ENCODE measurements around the gene KCNQ1.

KCNQ1 gene

DNA sequence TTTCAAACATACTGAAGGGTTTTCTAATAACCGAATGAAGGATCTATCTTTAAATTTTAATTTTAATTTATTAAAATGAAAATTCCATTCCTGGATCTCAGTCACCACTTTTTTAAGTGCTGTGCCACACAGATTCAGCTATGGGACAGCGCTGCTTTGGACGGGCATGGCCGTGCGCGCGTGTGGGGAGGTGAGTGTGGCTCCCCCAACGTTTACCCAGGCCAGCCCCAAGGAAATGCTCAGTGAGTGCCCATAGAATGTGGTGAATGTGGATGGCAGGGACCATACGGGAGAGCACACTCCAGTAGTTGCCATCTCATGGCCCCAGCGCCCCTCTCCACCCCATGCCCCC is 343.0 kb downstream of the KCNQ1 start:
- H3K4me2 ChIP-seq (ENCODE audit: low read depth, low read length, poor library complexity, severe bottlenecking): no peak overlapping the region
- no peaks in the 10 kb centered on the region; the same call in 1 of the 2 replicates for H3K36me3 ChIP-seq (ENCODE audit: insufficient read depth, low read length)
- peaks cover 18% of the 10 kb centered on the region for H3K9me3 ChIP-seq (ENCODE audit: insufficient read depth, low read depth, low read length)
- no peaks in the 10 kb centered on the region for H4K20me1 ChIP-seq (ENCODE audit: insufficient read depth, low read length, poor library complexity, severe bottlenecking)
- H3K9ac ChIP-seq (ENCODE audit: low read depth, low read length, poor library complexity, severe bottlenecking): no peak overlapping the region
- no peaks in the 10 kb centered on the region for H3K27me3 ChIP-seq (ENCODE audit: insufficient read depth, low read length, poor library complexity, severe bottlenecking)
- H2AFZ ChIP-seq (ENCODE audit: low read length): no peak overlapping the region
- no peak overlapping the region for H3K4me3 ChIP-seq (ENCODE audit: low read length, poor library complexity, severe bottlenecking)
- H3K79me2 ChIP-seq (ENCODE audit: insufficient read depth, low read length): peaks cover 45% of the 10 kb centered on the region
- H3K4me1 ChIP-seq (ENCODE audit: insufficient read depth, low read length, poor library complexity, severe bottlenecking): peaks cover 17% of the 10 kb centered on the region
- no peaks in the 10 kb centered on the region for H3K9me2 ChIP-seq (replicated peaks; ENCODE audit: low read depth, low read length)
- TF ChIP-seq EZH2phosphoT487 (IDR thresholded peaks at IDR 0.05; ENCODE audit: borderline replicate concordance): no peak
- TF ChIP-seq, protein P1, sequence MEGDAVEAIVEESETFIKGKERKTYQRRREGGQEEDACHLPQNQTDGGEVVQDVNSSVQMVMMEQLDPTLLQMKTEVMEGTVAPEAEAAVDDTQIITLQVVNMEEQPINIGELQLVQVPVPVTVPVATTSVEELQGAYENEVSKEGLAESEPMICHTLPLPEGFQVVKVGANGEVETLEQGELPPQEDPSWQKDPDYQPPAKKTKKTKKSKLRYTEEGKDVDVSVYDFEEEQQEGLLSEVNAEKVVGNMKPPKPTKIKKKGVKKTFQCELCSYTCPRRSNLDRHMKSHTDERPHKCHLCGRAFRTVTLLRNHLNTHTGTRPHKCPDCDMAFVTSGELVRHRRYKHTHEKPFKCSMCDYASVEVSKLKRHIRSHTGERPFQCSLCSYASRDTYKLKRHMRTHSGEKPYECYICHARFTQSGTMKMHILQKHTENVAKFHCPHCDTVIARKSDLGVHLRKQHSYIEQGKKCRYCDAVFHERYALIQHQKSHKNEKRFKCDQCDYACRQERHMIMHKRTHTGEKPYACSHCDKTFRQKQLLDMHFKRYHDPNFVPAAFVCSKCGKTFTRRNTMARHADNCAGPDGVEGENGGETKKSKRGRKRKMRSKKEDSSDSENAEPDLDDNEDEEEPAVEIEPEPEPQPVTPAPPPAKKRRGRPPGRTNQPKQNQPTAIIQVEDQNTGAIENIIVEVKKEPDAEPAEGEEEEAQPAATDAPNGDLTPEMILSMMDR (conservative IDR thresholded peaks at IDR 0.05; ENCODE audit: low read length): no peak
- no peaks in the 10 kb centered on the region for H3F3A ChIP-seq (ENCODE audit: low read depth)

DNA sequence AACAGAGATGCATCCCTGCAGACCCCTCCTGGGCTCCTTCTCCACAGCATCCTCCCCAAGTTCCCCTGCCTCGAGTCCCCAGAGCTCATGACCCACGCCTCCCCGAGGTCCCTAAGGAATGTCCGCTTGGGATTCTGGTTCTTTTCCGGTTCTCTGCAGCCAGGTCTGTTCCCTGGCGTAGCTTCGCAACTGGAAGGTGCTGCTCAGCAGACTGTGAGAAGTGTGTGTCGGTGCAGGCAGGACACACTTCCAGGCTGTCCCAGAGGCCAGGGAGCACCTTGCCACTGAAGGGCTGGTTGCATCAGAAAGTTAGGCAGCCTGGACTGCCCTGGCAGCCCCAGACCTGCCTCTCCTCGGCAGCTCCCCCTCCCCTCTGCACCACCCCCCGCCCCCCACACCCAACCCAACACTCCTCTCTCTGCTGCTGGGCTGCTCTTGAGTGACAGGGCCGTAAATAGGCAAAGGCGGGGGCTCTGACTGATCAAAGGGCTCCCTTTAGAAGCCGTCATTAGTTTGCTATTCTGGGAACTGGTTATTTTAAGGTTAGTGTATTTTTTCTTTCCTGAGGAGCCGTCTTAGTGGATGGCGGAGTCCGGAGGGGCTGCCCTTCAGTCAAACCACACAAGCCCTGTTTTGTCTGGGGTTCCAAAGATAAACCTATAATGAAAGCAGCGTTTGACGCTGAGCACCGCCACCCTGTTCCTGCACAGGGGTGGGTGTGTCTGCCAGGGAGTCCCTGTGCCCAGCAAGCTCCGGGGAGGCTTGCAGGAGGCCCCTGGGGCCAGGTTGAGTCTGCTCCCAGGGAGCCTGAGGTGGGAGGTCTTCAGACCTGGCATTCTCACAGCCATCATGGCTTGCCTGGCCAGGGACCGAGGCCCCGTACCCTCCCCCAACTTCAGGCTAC is 343.6 kb downstream of the KCNQ1 start:
- Histone ChIP-seq H3K4me3 (ENCODE audit: low read length, poor library complexity, severe bottlenecking) (no peak overlapping the region), H3F3A (ENCODE audit: low read depth) (no peaks in the 10 kb centered on the region), H3K4me2 (ENCODE audit: low read depth, low read length, poor library complexity, severe bottlenecking) (no peak overlapping the region), H3K36me3 (ENCODE audit: insufficient read depth, low read length) (no peaks in the 10 kb centered on the region; the same call in 1 of the 2 replicates), H3K79me2 (ENCODE audit: insufficient read depth, low read length) (peaks cover 43% of the 10 kb centered on the region; the same call in 1 of the 2 replicates), H3K9me2 (replicated peaks; ENCODE audit: low read depth, low read length) (no peaks in the 10 kb centered on the region), H4K20me1 (ENCODE audit: insufficient read depth, low read length, poor library complexity, severe bottlenecking) (no peaks in the 10 kb centered on the region), H3K9ac (ENCODE audit: low read depth, low read length, poor library complexity, severe bottlenecking) (no peak overlapping the region), H3K4me1 (ENCODE audit: insufficient read depth, low read length, poor library complexity, severe bottlenecking) (peaks cover 11% of the 10 kb centered on the region), H3K9me3 (ENCODE audit: insufficient read depth, low read depth, low read length) (peaks cover 18% of the 10 kb centered on the region), H3K27me3 (ENCODE audit: insufficient read depth, low read length, poor library complexity, severe bottlenecking) (no peaks in the 10 kb centered on the region), H2AFZ (ENCODE audit: low read length) (no peak overlapping the region)
- TF ChIP-seq, protein P1 (conservative IDR thresholded peaks at IDR 0.05; ENCODE audit: low read length): no peak
- TF ChIP-seq EZH2phosphoT487 (IDR thresholded peaks at IDR 0.05; ENCODE audit: borderline replicate concordance): no peak

DNA sequence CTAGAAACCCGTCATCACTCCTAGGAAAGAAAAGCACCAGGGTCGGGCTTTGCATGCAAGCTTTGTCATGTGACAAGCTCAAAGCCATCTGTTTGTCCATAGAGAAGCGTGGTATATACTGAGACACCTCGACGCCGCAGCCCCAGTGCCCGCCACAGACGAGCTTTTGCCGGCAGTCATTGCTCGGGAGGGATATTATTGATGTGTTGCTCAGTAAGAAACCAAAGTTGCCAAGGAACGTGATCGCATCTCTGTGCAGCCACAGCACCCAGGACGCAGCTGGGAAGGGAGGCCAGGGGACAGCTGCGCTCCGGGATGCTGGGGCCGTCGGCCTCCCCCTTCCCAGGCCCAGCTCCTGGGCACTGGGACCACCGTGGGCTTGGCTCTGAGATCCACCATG is 344.5 kb downstream of the KCNQ1 start:
- Histone ChIP-seq H3K4me2 (ENCODE audit: low read depth, low read length, poor library complexity, severe bottlenecking) (no peak overlapping the region), H3K9me2 (replicated peaks; ENCODE audit: low read depth, low read length) (no peaks in the 10 kb centered on the region), H2AFZ (ENCODE audit: low read length) (no peak overlapping the region), H3K4me1 (ENCODE audit: insufficient read depth, low read length, poor library complexity, severe bottlenecking) (peaks cover 9% of the 10 kb centered on the region), H4K20me1 (ENCODE audit: insufficient read depth, low read length, poor library complexity, severe bottlenecking) (no peaks in the 10 kb centered on the region), H3K4me3 (ENCODE audit: low read length, poor library complexity, severe bottlenecking) (no peak overlapping the region), H3K36me3 (ENCODE audit: insufficient read depth, low read length) (no peaks in the 10 kb centered on the region; the same call in 1 of the 2 replicates), H3F3A (ENCODE audit: low read depth) (no peaks in the 10 kb centered on the region), H3K27me3 (ENCODE audit: insufficient read depth, low read length, poor library complexity, severe bottlenecking) (no peaks in the 10 kb centered on the region), H3K9me3 (ENCODE audit: insufficient read depth, low read depth, low read length) (peaks cover 17% of the 10 kb centered on the region), H3K9ac (ENCODE audit: low read depth, low read length, poor library complexity, severe bottlenecking) (no peak overlapping the region), H3K79me2 (ENCODE audit: insufficient read depth, low read length) (peaks cover 40% of the 10 kb centered on the region; the same call in 1 of the 2 replicates)
- TF ChIP-seq, protein P1 (conservative IDR thresholded peaks at IDR 0.05; ENCODE audit: low read length): no peak
- no peak for TF ChIP-seq EZH2phosphoT487 (IDR thresholded peaks at IDR 0.05; ENCODE audit: borderline replicate concordance)

Data from Loucy (cell line).